ENCODE data around the gene ADAMTS19.

DNA sequence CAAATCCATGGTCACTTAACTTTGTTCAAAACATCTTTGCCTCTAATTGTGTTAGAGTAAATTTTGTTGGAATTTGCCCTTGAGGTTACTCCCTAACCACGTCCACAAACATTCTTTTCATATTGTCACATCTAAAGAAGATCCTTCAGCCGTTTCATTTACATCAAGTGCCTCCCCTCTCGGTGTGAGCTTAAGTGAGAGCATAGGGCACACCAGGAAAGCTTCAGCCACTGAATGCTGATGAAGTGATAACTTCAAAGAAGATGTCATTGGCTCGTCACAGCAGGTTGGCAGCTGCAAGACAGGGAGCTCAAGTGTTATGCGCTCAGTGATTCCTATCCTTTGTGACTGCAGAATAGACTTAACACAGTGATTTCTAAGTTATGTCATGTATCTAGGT, 49.6 kb upstream of the ADAMTS19 start:
- TF ChIP-seq, protein P1, sequence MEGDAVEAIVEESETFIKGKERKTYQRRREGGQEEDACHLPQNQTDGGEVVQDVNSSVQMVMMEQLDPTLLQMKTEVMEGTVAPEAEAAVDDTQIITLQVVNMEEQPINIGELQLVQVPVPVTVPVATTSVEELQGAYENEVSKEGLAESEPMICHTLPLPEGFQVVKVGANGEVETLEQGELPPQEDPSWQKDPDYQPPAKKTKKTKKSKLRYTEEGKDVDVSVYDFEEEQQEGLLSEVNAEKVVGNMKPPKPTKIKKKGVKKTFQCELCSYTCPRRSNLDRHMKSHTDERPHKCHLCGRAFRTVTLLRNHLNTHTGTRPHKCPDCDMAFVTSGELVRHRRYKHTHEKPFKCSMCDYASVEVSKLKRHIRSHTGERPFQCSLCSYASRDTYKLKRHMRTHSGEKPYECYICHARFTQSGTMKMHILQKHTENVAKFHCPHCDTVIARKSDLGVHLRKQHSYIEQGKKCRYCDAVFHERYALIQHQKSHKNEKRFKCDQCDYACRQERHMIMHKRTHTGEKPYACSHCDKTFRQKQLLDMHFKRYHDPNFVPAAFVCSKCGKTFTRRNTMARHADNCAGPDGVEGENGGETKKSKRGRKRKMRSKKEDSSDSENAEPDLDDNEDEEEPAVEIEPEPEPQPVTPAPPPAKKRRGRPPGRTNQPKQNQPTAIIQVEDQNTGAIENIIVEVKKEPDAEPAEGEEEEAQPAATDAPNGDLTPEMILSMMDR (IDR thresholded peaks at IDR 0.05) = no peak
- TF ChIP-seq POLR2A (IDR thresholded peaks at IDR 0.05) = no peak
